ENCODE data around the gene ZSCAN23. TPM values are rescaled to one million over a fixed set of nuclear protein-coding genes. Genes with fewer than 3 reads are reported as not detected.

The ZSCAN23 gene
- total RNA-seq, 1 experiment from 2014 or later: 5.4 TPM

GRCh38 chr6:28429781-28430180, 13.5 kb downstream of the ZSCAN23 start:
- Histone ChIP-seq H3K4me3 (ENCODE audit: low read depth, low read length, poor library complexity, severe bottlenecking) (no peak overlapping the region), H3K9me3 (ENCODE audit: low read depth, low read length, poor library complexity, severe bottlenecking) (no peaks in the 10 kb centered on the region), H3K27ac (ENCODE audit: low read depth, low read length, poor library complexity, severe bottlenecking) (no peak overlapping the region), H3K27me3 (replicated peaks; ENCODE audit: insufficient read depth, low read depth, low read length, poor library complexity) (no peaks in the 10 kb centered on the region), H3K36me3 (ENCODE audit: insufficient read depth, low read length, poor library complexity, severe bottlenecking) (peaks cover 11% of the 10 kb centered on the region), H3K4me1 (ENCODE audit: insufficient read depth, low read length, poor library complexity, severe bottlenecking) (no peaks in the 10 kb centered on the region)
- no TSS peak for BruUV-seq (replicated peaks)
- POLR2A ChIA-PET (ENCODE audit: low non-redundant PET): no interaction called here
- TF ChIP-seq EZH2 (IDR thresholded peaks at IDR 0.05; ENCODE audit: borderline replicate concordance, low read depth, low read length, poor library complexity, severe bottlenecking): no peak
- DNase-seq (ENCODE audit: low spot score): no peak
- intact Hi-C loops (cut with micrococcal nuclease; ENCODE audit: unreplicated experiment): no loop called here
- CTCF ChIA-PET: no interaction called here

DNA sequence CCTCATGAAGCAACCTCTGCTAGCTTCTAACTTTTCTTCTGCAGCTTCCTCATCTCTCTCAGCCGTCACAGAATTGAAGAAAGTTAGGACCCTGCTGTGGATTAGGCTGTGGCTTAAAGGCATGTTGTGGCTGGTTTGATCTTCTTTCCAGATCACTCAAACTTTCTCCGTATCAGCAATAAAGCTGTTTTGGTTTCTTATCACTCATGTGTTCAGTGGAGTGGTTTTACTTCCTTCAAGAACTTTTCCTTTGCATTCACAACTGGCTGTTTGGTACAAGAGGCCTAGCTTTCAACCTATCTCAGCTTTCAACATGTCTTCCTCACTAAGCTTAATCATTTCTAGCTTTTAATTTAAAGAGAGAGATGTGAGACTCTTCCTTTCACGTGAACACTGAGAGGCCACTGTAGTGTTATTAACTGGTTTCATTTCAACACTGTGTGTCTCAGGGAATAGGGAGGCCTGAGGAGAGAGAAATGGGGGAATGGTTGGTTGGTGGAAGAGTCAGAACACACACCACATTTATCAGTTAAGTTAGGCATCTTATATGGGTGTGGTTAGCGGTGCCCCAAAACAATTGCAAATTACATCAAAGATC, 17.2 kb downstream of the ZSCAN23 start:
- Histone ChIP-seq H3K27me3 (replicated peaks; ENCODE audit: insufficient read depth, low read depth, low read length, poor library complexity) (no peaks in the 10 kb centered on the region), H3K27ac (ENCODE audit: low read depth, low read length, poor library complexity, severe bottlenecking) (no peak overlapping the region), H3K9me3 (ENCODE audit: low read depth, low read length, poor library complexity, severe bottlenecking) (no peaks in the 10 kb centered on the region), H3K4me3 (ENCODE audit: low read depth, low read length, poor library complexity, severe bottlenecking) (no peak overlapping the region), H3K36me3 (ENCODE audit: insufficient read depth, low read length, poor library complexity, severe bottlenecking) (no peaks in the 10 kb centered on the region), H3K4me1 (ENCODE audit: insufficient read depth, low read length, poor library complexity, severe bottlenecking) (no peaks in the 10 kb centered on the region)
- TF ChIP-seq, protein P1, sequence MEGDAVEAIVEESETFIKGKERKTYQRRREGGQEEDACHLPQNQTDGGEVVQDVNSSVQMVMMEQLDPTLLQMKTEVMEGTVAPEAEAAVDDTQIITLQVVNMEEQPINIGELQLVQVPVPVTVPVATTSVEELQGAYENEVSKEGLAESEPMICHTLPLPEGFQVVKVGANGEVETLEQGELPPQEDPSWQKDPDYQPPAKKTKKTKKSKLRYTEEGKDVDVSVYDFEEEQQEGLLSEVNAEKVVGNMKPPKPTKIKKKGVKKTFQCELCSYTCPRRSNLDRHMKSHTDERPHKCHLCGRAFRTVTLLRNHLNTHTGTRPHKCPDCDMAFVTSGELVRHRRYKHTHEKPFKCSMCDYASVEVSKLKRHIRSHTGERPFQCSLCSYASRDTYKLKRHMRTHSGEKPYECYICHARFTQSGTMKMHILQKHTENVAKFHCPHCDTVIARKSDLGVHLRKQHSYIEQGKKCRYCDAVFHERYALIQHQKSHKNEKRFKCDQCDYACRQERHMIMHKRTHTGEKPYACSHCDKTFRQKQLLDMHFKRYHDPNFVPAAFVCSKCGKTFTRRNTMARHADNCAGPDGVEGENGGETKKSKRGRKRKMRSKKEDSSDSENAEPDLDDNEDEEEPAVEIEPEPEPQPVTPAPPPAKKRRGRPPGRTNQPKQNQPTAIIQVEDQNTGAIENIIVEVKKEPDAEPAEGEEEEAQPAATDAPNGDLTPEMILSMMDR (conservative IDR thresholded peaks at IDR 0.05; ENCODE audit: low read depth, low read length): no peak
- no peak for TF ChIP-seq EZH2 (IDR thresholded peaks at IDR 0.05; ENCODE audit: borderline replicate concordance, low read depth, low read length, poor library complexity, severe bottlenecking)
- BruUV-seq (replicated peaks): no TSS peak
- POLR2A ChIA-PET (ENCODE audit: low non-redundant PET): no interaction called here
- CTCF ChIA-PET: no interaction called here
- intact Hi-C loops (cut with micrococcal nuclease; ENCODE audit: unreplicated experiment): no loop called here
- DNase-seq (ENCODE audit: low spot score): no peak

DNA sequence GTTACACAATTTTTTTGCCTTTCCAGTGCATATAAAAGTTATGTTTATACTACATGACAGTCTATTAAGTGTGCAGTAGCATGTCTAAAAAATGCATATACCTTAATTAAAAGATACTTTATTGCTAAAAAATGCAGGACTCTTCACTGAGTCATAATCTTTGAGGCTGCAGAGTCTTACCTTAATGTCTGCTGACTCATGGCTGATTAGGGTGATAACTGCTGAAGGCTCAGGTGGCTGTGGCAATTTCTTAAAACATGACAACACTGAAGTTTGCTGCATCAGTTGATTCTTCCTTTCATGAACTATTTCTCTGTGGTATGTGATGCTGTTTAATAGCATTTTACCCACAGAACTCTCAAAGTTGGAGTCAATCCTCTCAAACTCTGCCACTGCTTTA, 19.1 kb downstream of the ZSCAN23 start:
- no peaks in the 10 kb centered on the region for H3K4me1 ChIP-seq (ENCODE audit: insufficient read depth, low read length, poor library complexity, severe bottlenecking)
- POLR2A ChIA-PET (ENCODE audit: low non-redundant PET): no interaction called here
- DNase-seq (ENCODE audit: low spot score): no peak
- no peak overlapping the region for H3K4me3 ChIP-seq (ENCODE audit: low read depth, low read length, poor library complexity, severe bottlenecking)
- TF ChIP-seq EZH2 (IDR thresholded peaks at IDR 0.05; ENCODE audit: borderline replicate concordance, low read depth, low read length, poor library complexity, severe bottlenecking): no peak
- TF ChIP-seq, protein P1 (conservative IDR thresholded peaks at IDR 0.05; ENCODE audit: low read depth, low read length): no peak
- CTCF ChIA-PET: no interaction called here
- H3K36me3 ChIP-seq (ENCODE audit: insufficient read depth, low read length, poor library complexity, severe bottlenecking): no peaks in the 10 kb centered on the region
- no peak overlapping the region for H3K27ac ChIP-seq (ENCODE audit: low read depth, low read length, poor library complexity, severe bottlenecking)
- no TSS peak for BruUV-seq (replicated peaks)
- H3K9me3 ChIP-seq (ENCODE audit: low read depth, low read length, poor library complexity, severe bottlenecking): no peaks in the 10 kb centered on the region
- no peaks in the 10 kb centered on the region for H3K27me3 ChIP-seq (replicated peaks; ENCODE audit: insufficient read depth, low read depth, low read length, poor library complexity)
- intact Hi-C loops (cut with micrococcal nuclease; ENCODE audit: unreplicated experiment): no loop called here

GRCh38 chr6:28423546-28423945, 19.7 kb downstream of the ZSCAN23 start:
- intact Hi-C loops (cut with micrococcal nuclease; ENCODE audit: unreplicated experiment): no loop called here
- H3K9me3 ChIP-seq (ENCODE audit: low read depth, low read length, poor library complexity, severe bottlenecking): no peaks in the 10 kb centered on the region
- no peak for TF ChIP-seq EZH2 (IDR thresholded peaks at IDR 0.05; ENCODE audit: borderline replicate concordance, low read depth, low read length, poor library complexity, severe bottlenecking)
- TF ChIP-seq, protein P1 (conservative IDR thresholded peaks at IDR 0.05; ENCODE audit: low read depth, low read length): no peak
- H3K4me1 ChIP-seq (ENCODE audit: insufficient read depth, low read length, poor library complexity, severe bottlenecking): no peaks in the 10 kb centered on the region
- no peaks in the 10 kb centered on the region for H3K36me3 ChIP-seq (ENCODE audit: insufficient read depth, low read length, poor library complexity, severe bottlenecking)
- ChIA-PET POLR2A (ENCODE audit: low non-redundant PET) (no interaction called here), CTCF (no interaction called here)
- no peak for DNase-seq (ENCODE audit: low spot score)
- BruUV-seq (replicated peaks): no TSS peak
- H3K27ac ChIP-seq (ENCODE audit: low read depth, low read length, poor library complexity, severe bottlenecking): no peak overlapping the region
- H3K27me3 ChIP-seq (replicated peaks; ENCODE audit: insufficient read depth, low read depth, low read length, poor library complexity): no peaks in the 10 kb centered on the region
- H3K4me3 ChIP-seq (ENCODE audit: low read depth, low read length, poor library complexity, severe bottlenecking): no peak overlapping the region
